Measurements from ENCODE around the gene LAMA1.

- TF ChIP-seq POLR2A (IDR thresholded peaks at IDR 0.05) = no peak
- TF ChIP-seq, protein P1, sequence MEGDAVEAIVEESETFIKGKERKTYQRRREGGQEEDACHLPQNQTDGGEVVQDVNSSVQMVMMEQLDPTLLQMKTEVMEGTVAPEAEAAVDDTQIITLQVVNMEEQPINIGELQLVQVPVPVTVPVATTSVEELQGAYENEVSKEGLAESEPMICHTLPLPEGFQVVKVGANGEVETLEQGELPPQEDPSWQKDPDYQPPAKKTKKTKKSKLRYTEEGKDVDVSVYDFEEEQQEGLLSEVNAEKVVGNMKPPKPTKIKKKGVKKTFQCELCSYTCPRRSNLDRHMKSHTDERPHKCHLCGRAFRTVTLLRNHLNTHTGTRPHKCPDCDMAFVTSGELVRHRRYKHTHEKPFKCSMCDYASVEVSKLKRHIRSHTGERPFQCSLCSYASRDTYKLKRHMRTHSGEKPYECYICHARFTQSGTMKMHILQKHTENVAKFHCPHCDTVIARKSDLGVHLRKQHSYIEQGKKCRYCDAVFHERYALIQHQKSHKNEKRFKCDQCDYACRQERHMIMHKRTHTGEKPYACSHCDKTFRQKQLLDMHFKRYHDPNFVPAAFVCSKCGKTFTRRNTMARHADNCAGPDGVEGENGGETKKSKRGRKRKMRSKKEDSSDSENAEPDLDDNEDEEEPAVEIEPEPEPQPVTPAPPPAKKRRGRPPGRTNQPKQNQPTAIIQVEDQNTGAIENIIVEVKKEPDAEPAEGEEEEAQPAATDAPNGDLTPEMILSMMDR (IDR thresholded peaks at IDR 0.05) = no peak
- no peak for TF ChIP-seq POLR2AphosphoS5 (IDR thresholded peaks at IDR 0.05)
- no peak for TF ChIP-seq EP300 (IDR thresholded peaks at IDR 0.05; ENCODE audit: low read depth)
These were observed 92.4 kb downstream of the LAMA1 start for GRCh38 chr18:7025194-7025593.

Measured in transverse colon (tissue), 4 donors.